Neural progenitor cell (in vitro differentiated cells): ENCODE results near the gene RHOF. TPM values are rescaled to one million over a fixed set of nuclear protein-coding genes. Genes with fewer than 3 reads are reported as not detected.

Experiments
- DNase-seq: peaks from one replicate; pipeline ENCODE4 v3.0.0-alpha.2; 2016; ENCODE audit warnings: low spot score
- H2AFZ ChIP-seq: fragments of 200-600 bp; sonication (generic); replicated peaks from 2 replicates; pipeline ENCODE4 v1.6.1; 2016; ENCODE audit warnings: antibody characterized with exemption
- H3F3A ChIP-seq: fragments of 200-600 bp; sonication (generic); 2 replicates; pipeline ENCODE4 v1.6.1; 2016; ENCODE audit warnings: antibody characterized with exemption, low read depth
- H3K27ac ChIP-seq: fragments of 200-600 bp; sonication (generic); 2 replicates; pipeline ENCODE4 v1.5.1; 2016; ENCODE audit warnings: mild to moderate bottlenecking
- H3K27me3 ChIP-seq: fragments of 200-600 bp; sonication (generic); 2 replicates; pipeline ENCODE4 v1.6.1; 2016; ENCODE audit warnings: mild to moderate bottlenecking, moderate library complexity
- H3K36me3 ChIP-seq: fragments of 200-600 bp; sonication (generic); 2 replicates; pipeline ENCODE4 v1.5.1; 2016
- H3K4me1 ChIP-seq: fragments of 200-600 bp; sonication (generic); 2 replicates; pipeline ENCODE4 v1.6.1; 2016; ENCODE audit warnings: mixed run types
- H3K4me2 ChIP-seq: fragments of 200-600 bp; sonication (generic); 2 replicates; pipeline ENCODE4 v1.6.1; 2016
- H3K4me3 ChIP-seq: fragments of 200-600 bp; sonication (generic); 2 replicates; pipeline ENCODE4 v1.5.1; 2016
- H3K79me2 ChIP-seq: fragments of 200-600 bp; sonication (generic); 2 replicates; pipeline ENCODE4 v1.6.1; 2016; ENCODE audit warnings: low read depth
- H3K9ac ChIP-seq: fragments of 200-600 bp; sonication (generic); 2 replicates; pipeline ENCODE4 v1.6.1; 2016
- H3K9me3 ChIP-seq: fragments of 200-600 bp; sonication (generic); 2 replicates; pipeline ENCODE4 v1.5.1; 2016; ENCODE audit warnings: low read depth
- H4K20me1 ChIP-seq: fragments of 200-600 bp; sonication (generic); 2 replicates; pipeline ENCODE4 v1.6.1; 2016; ENCODE audit warnings: low read depth
- H3K27ac Mint-ChIP-seq: 3 replicates; pipeline ENCODE4 v1.8.0; 2021; ENCODE audit warnings: mixed read lengths
- H3K27me3 Mint-ChIP-seq: 2 replicates; pipeline ENCODE4 v1.8.0; 2022; ENCODE audit warnings: low read depth, mild to moderate bottlenecking, inconsistent platforms, moderate library complexity, mixed read lengths; ENCODE audit not compliant: insufficient read depth
- H3K36me3 Mint-ChIP-seq: 3 replicates; pipeline ENCODE4 v1.8.0; 2021; ENCODE audit warnings: mixed read lengths
- H3K4me1 Mint-ChIP-seq: 3 replicates; pipeline ENCODE4 v1.8.0; 2021; ENCODE audit warnings: mixed read lengths
- H3K4me3 Mint-ChIP-seq: 3 replicates; pipeline ENCODE4 v1.8.0; 2021; ENCODE audit warnings: mild to moderate bottlenecking, moderate library complexity, mixed read lengths
- H3K9me3 Mint-ChIP-seq: 3 replicates; pipeline ENCODE4 v1.8.0; 2020; ENCODE audit warnings: mixed read lengths
- CTCF ChIP-seq: fragments of 200-600 bp; sonication (generic); IDR thresholded peaks from 2 replicates; pipeline ENCODE4 v1.5.1; 2017; ENCODE audit warnings: antibody characterized with exemption, mild to moderate bottlenecking
- EZH2 ChIP-seq: fragments of 200-600 bp; sonication (generic); IDR thresholded peaks from 2 replicates; pipeline ENCODE4 v1.6.1; 2017; ENCODE audit warnings: antibody characterized with exemption, mild to moderate bottlenecking, moderate library complexity
- EZH2phosphoT487 ChIP-seq: fragments of 200-600 bp; sonication (generic); IDR thresholded peaks from 2 replicates; pipeline ENCODE4 v1.6.1; 2017; ENCODE audit warnings: antibody characterized with exemption
- total RNA-seq: library from RNA; depleted of rRNA; stranded (reverse); fragments of >200 nt; gene quantifications from 2 replicates; pipeline ENCODE4 v1.2.3, GENCODE V29; 2015; ENCODE audit warnings: low replicate concordance

The RHOF gene
- total RNA-seq, 1 donor from 2014 or later, result 20.1 TPM

- peaks cover 30% of the 10 kb centered on the region for H3K4me1 Mint-ChIP-seq
- H3K9me3 ChIP-seq, result no peaks in the 10 kb centered on the region
- H3K79me2 ChIP-seq, result peaks cover 78% of the 10 kb centered on the region
- peaks cover 17% of the 10 kb centered on the region for H3F3A ChIP-seq
- H3K27me3 ChIP-seq, result no peaks in the 10 kb centered on the region
- H3K27me3 Mint-ChIP-seq, result peaks cover 4% of the 10 kb centered on the region
- no peak overlapping the region for H3K9ac ChIP-seq
- H3K4me1 ChIP-seq, result peaks cover 20% of the 10 kb centered on the region
- peaks cover 60% of the 10 kb centered on the region for H4K20me1 ChIP-seq
- H3K4me3 ChIP-seq, result peak overlapping the region; percentile 60
- TF ChIP-seq CTCF (peak; percentile 99), EZH2phosphoT487 (no peak)
- H3K4me3 Mint-ChIP-seq, result peak overlapping the region; percentile 84
- H3K36me3 ChIP-seq, result no peaks in the 10 kb centered on the region
- DNase-seq, result peak; percentile 92
- H3K27ac Mint-ChIP-seq, result no peak overlapping the region
- peak overlapping the region; percentile 77 for H3K4me2 ChIP-seq
- H3K9me3 Mint-ChIP-seq, result no peaks in the 10 kb centered on the region
- peaks cover 24% of the 10 kb centered on the region for H3K36me3 Mint-ChIP-seq
- H2AFZ ChIP-seq, result no peak overlapping the region
- H3K27ac ChIP-seq, result peak overlapping the region; percentile 9
These were observed 18.2 kb upstream of the RHOF start for GRCh38 chr12:121811434-121812319.

GRCh38 chr12:121810833-121811433 lies 17.4 kb upstream of the RHOF start:
- Histone ChIP-seq H3K4me3 (peak overlapping the region; percentile 60), H3K79me2 (peaks cover 85% of the 10 kb centered on the region), H3K27me3 (no peaks in the 10 kb centered on the region), H3F3A (peaks cover 21% of the 10 kb centered on the region), H3K9me3 (no peaks in the 10 kb centered on the region), H2AFZ (no peak overlapping the region), H3K36me3 (no peaks in the 10 kb centered on the region), H3K27ac (peak overlapping the region; percentile 9), H3K4me1 (peaks cover 28% of the 10 kb centered on the region), H4K20me1 (peaks cover 67% of the 10 kb centered on the region), H3K9ac (no peak overlapping the region), H3K4me2 (peak overlapping the region; percentile 77)
- Mint-ChIP-seq H3K9me3 (no peaks in the 10 kb centered on the region), H3K27ac (peak overlapping the region; percentile 57), H3K4me1 (peaks cover 37% of the 10 kb centered on the region), H3K36me3 (peaks cover 24% of the 10 kb centered on the region), H3K4me3 (peak overlapping the region; percentile 73), H3K27me3 (peaks cover 4% of the 10 kb centered on the region)
- DNase-seq, result no peak
- no peak for TF ChIP-seq CTCF
- TF ChIP-seq EZH2, result no peak
- TF ChIP-seq EZH2phosphoT487, result no peak

GRCh38 chr12:121810234-121810817 lies 16.8 kb upstream of the RHOF start:
- peaks cover 4% of the 10 kb centered on the region for H3K27me3 Mint-ChIP-seq
- H3K9me3 Mint-ChIP-seq, result no peaks in the 10 kb centered on the region
- no peak overlapping the region for H2AFZ ChIP-seq
- no peak for DNase-seq
- H3K36me3 ChIP-seq, result no peaks in the 10 kb centered on the region
- no peak for TF ChIP-seq CTCF
- no peak for TF ChIP-seq EZH2
- TF ChIP-seq EZH2phosphoT487, result no peak
- peaks cover 73% of the 10 kb centered on the region for H4K20me1 ChIP-seq
- H3K27ac Mint-ChIP-seq, result no peak overlapping the region
- no peak overlapping the region for H3K4me3 ChIP-seq
- H3K4me1 Mint-ChIP-seq, result peaks cover 41% of the 10 kb centered on the region
- peaks cover 32% of the 10 kb centered on the region for H3K4me1 ChIP-seq
- no peak overlapping the region for H3K9ac ChIP-seq
- H3K27ac ChIP-seq, result no peak overlapping the region
- H3K36me3 Mint-ChIP-seq, result peaks cover 22% of the 10 kb centered on the region
- H3K9me3 ChIP-seq, result no peaks in the 10 kb centered on the region
- H3K27me3 ChIP-seq, result no peaks in the 10 kb centered on the region
- H3K4me3 Mint-ChIP-seq, result no peak overlapping the region
- peaks cover 21% of the 10 kb centered on the region for H3F3A ChIP-seq
- peaks cover 86% of the 10 kb centered on the region for H3K79me2 ChIP-seq
- no peak overlapping the region for H3K4me2 ChIP-seq
